GM19467 (cell line): ENCODE measurements around the gene SF3B5.
"Not testable (repeated sequence)": the region's sequence is repeated elsewhere in the genome, so short reads cannot be mapped to it uniquely, and the experiment has no call there.

ENCODE experiments used
- ATAC-seq: cut with Tn5 transposase; IDR thresholded peaks from one replicate; pipeline ENCODE4 v1.9.1; 2021; ENCODE audit warnings: mild to moderate bottlenecking, moderate library complexity; ENCODE audit not compliant: unreplicated experiment

Gene SF3B5

GRCh38 chr6:144095134-144096002 lies at the start of gene SF3B5:
SF3B5 (minus strand) TSS chr6:144095573; CDS start chr6:144095497, 76 bp downstream.
- ATAC-seq, result peak; percentile 97

GRCh38 chr6:144144996-144145395 lies 49.6 kb upstream of the SF3B5 start:
- no peak for ATAC-seq

GRCh38 chr6:144143878-144144277 lies 48.5 kb upstream of the SF3B5 start:
- no peak for ATAC-seq

- no peak for ATAC-seq
These were observed 47.7 kb upstream of the SF3B5 start for GRCh38 chr6:144143106-144143505.

GRCh38 chr6:144141470-144141869 lies 46.1 kb upstream of the SF3B5 start:
- no peak for ATAC-seq

GRCh38 chr6:144140867-144141266 lies 45.5 kb upstream of the SF3B5 start:
- ATAC-seq, result peak; percentile 77

- no peak for ATAC-seq
These were observed 44.4 kb upstream of the SF3B5 start for GRCh38 chr6:144139817-144140216.

GRCh38 chr6:144138542-144138941 lies 43.2 kb upstream of the SF3B5 start:
- ATAC-seq, result no peak

GRCh38 chr6:144134737-144135136 lies 39.4 kb upstream of the SF3B5 start:
- no peak for ATAC-seq

- no peak for ATAC-seq
These were observed 38.8 kb upstream of the SF3B5 start for GRCh38 chr6:144134176-144134575.

- no peak for ATAC-seq
These were observed 38.0 kb upstream of the SF3B5 start for GRCh38 chr6:144133225-144133821.

GRCh38 chr6:144132167-144132690 lies 36.9 kb upstream of the SF3B5 start:
- not testable (repeated sequence) for ATAC-seq

GRCh38 chr6:144131248-144131709 lies 35.9 kb upstream of the SF3B5 start:
- no peak for ATAC-seq

- ATAC-seq, result no peak
These were observed 34.1 kb upstream of the SF3B5 start for GRCh38 chr6:144129469-144129868.

- no peak for ATAC-seq
These were observed 31.7 kb upstream of the SF3B5 start for GRCh38 chr6:144127097-144127496.

- no peak for ATAC-seq
These were observed 28.5 kb upstream of the SF3B5 start for GRCh38 chr6:144123836-144124235.

GRCh38 chr6:144123421-144123820 lies 28.0 kb upstream of the SF3B5 start:
- ATAC-seq, result no peak

- no peak for ATAC-seq
These were observed 27.5 kb upstream of the SF3B5 start for GRCh38 chr6:144122861-144123260.

- no peak for ATAC-seq
These were observed 24.0 kb upstream of the SF3B5 start for GRCh38 chr6:144119376-144119775.

- ATAC-seq, result no peak
These were observed 19.8 kb upstream of the SF3B5 start for GRCh38 chr6:144115219-144115618.

GRCh38 chr6:144113366-144113765 lies 18.0 kb upstream of the SF3B5 start:
- no peak for ATAC-seq

- no peak for ATAC-seq
These were observed 14.8 kb upstream of the SF3B5 start for GRCh38 chr6:144110210-144110609.
